ENCODE measurements around the gene TOX3. TPM values are rescaled to one million over a fixed set of nuclear protein-coding genes. Genes with fewer than 3 reads are reported as not detected.

TOX3 gene
- total and polyA plus RNA-seq, 10 of the 15 experiments (the other 5 are each of a cell fraction or from before 2014, with no cell fraction given): not detected

DNA sequence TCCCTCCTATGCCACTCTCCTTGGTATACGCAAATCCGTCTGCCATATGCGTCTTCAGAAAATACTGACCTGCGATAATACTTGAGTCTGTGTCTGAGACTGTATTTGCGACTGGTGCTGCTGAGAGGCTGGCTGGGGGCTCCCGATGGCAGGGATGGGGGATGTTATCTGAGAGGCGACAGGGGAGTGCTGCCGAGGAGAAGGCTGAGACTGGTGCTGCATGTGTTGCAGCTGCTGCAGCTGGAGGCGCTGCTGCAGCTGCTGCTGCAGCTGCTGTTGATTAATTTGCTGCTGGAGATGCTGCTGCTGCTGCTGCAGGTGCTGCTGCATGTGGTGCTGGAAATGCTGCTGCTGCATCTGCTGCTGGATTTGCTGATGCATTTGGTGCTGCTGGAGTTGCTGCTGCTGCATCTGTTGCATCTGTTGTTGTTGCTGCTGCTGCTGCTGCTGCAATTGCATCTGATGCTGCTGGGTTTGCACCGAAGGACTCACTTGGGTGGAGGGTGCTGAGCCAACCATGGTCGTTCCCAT, 107.7 kb downstream of the TOX3 start:
- no peaks in the 10 kb centered on the region for H3K79me2 ChIP-seq (ENCODE audit: control insufficient read depth, insufficient read depth, low read length)
- H2AFZ ChIP-seq (ENCODE audit: control insufficient read depth, low read depth, low read length): no peak overlapping the region
- ChIA-PET CTCF (no interaction called here), POLR2A (no interaction called here), SMC1A (ENCODE audit: uncharacterized antibody, unreplicated experiment) (no interaction called here), RAD21 (ENCODE audit: unreplicated experiment) (no interaction called here)
- FAIRE-seq: no peak
- 42% methylated on average over 11 of the region's 11 CpGs for WGBS (ENCODE audit: insufficient coverage, insufficient replicate concordance, low lambda C conversion rate, missing lambda C conversion rate)
- no peaks in the 10 kb centered on the region for H3K9me3 ChIP-seq (replicated peaks; ENCODE audit: control insufficient read depth, insufficient read depth, low read length)
- no peak overlapping the region for H3K4me3 ChIP-seq
- H3K9ac ChIP-seq (ENCODE audit: control insufficient read depth, insufficient read depth, low read length): no peak overlapping the region
- no peak overlapping the region for H3K4me2 ChIP-seq (ENCODE audit: control insufficient read depth, insufficient read depth)
- intact Hi-C loops (cut with micrococcal nuclease; ENCODE audit: unreplicated experiment): no loop called here
- no peak for ATAC-seq
- H3K36me3 ChIP-seq (ENCODE audit: control insufficient read depth in 2 of 2, insufficient read depth in 2 of 2, low read length in 1 of 2): no peaks in the 10 kb centered on the region
- no TSS peak for BruUV-seq (replicated peaks)
- TF ChIP-seq PAX5 (IDR thresholded peaks at IDR 0.05; ENCODE audit: borderline replicate concordance, low read depth, low read length) (no peak), MYC (IDR thresholded peaks at IDR 0.05; ENCODE audit: insufficient read depth, insufficient read length, insufficient replicate concordance, low read length, severe bottlenecking) (no peak), HDAC2 (IDR thresholded peaks at IDR 0.05) (no peak), MTA3 (IDR thresholded peaks at IDR 0.05; ENCODE audit: borderline replicate concordance, low read length) (no peak), TARDBP (IDR thresholded peaks at IDR 0.05; ENCODE audit: borderline replicate concordance) (no peak), CBX3 (IDR thresholded peaks at IDR 0.05; ENCODE audit: borderline replicate concordance, low read depth) (no peak), KDM1A (IDR thresholded peaks at IDR 0.05; ENCODE audit: borderline replicate concordance) (no peak), ZNF622 (IDR thresholded peaks at IDR 0.05) (no peak), MXI1 (IDR thresholded peaks at IDR 0.05; ENCODE audit: low read depth, low read length) (no peak), MTA2 (IDR thresholded peaks at IDR 0.05; ENCODE audit: low read depth) (no peak)
- TF ChIP-seq, protein P1, sequence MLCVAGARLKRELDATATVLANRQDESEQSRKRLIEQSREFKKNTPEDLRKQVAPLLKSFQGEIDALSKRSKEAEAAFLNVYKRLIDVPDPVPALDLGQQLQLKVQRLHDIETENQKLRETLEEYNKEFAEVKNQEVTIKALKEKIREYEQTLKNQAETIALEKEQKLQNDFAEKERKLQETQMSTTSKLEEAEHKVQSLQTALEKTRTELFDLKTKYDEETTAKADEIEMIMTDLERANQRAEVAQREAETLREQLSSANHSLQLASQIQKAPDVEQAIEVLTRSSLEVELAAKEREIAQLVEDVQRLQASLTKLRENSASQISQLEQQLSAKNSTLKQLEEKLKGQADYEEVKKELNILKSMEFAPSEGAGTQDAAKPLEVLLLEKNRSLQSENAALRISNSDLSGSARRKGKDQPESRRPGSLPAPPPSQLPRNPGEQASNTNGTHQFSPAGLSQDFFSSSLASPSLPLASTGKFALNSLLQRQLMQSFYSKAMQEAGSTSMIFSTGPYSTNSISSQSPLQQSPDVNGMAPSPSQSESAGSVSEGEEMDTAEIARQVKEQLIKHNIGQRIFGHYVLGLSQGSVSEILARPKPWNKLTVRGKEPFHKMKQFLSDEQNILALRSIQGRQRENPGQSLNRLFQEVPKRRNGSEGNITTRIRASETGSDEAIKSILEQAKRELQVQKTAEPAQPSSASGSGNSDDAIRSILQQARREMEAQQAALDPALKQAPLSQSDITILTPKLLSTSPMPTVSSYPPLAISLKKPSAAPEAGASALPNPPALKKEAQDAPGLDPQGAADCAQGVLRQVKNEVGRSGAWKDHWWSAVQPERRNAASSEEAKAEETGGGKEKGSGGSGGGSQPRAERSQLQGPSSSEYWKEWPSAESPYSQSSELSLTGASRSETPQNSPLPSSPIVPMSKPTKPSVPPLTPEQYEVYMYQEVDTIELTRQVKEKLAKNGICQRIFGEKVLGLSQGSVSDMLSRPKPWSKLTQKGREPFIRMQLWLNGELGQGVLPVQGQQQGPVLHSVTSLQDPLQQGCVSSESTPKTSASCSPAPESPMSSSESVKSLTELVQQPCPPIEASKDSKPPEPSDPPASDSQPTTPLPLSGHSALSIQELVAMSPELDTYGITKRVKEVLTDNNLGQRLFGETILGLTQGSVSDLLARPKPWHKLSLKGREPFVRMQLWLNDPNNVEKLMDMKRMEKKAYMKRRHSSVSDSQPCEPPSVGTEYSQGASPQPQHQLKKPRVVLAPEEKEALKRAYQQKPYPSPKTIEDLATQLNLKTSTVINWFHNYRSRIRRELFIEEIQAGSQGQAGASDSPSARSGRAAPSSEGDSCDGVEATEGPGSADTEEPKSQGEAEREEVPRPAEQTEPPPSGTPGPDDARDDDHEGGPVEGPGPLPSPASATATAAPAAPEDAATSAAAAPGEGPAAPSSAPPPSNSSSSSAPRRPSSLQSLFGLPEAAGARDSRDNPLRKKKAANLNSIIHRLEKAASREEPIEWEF (IDR thresholded peaks at IDR 0.05; ENCODE audit: insufficient replicate concordance, low read depth, low read length): no peak
- TF ChIP-seq, protein P2, sequence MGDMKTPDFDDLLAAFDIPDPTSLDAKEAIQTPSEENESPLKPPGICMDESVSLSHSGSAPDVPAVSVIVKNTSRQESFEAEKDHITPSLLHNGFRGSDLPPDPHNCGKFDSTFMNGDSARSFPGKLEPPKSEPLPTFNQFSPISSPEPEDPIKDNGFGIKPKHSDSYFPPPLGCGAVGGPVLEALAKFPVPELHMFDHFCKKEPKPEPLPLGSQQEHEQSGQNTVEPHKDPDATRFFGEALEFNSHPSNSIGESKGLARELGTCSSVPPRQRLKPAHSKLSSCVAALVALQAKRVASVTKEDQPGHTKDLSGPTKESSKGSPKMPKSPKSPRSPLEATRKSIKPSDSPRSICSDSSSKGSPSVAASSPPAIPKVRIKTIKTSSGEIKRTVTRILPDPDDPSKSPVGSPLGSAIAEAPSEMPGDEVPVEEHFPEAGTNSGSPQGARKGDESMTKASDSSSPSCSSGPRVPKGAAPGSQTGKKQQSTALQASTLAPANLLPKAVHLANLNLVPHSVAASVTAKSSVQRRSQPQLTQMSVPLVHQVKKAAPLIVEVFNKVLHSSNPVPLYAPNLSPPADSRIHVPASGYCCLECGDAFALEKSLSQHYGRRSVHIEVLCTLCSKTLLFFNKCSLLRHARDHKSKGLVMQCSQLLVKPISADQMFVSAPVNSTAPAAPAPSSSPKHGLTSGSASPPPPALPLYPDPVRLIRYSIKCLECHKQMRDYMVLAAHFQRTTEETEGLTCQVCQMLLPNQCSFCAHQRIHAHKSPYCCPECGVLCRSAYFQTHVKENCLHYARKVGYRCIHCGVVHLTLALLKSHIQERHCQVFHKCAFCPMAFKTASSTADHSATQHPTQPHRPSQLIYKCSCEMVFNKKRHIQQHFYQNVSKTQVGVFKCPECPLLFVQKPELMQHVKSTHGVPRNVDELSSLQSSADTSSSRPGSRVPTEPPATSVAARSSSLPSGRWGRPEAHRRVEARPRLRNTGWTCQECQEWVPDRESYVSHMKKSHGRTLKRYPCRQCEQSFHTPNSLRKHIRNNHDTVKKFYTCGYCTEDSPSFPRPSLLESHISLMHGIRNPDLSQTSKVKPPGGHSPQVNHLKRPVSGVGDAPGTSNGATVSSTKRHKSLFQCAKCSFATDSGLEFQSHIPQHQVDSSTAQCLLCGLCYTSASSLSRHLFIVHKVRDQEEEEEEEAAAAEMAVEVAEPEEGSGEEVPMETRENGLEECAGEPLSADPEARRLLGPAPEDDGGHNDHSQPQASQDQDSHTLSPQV (IDR thresholded peaks at IDR 0.05): no peak
- no peaks in the 10 kb centered on the region for H3K27me3 ChIP-seq (replicated peaks in 1 of 2; ENCODE audit: control insufficient read depth in 2 of 2, insufficient read depth in 2 of 2, low read length in 1 of 2)
- in situ Hi-C loops (cut with MboI): no loop called here
- H3K4me1 ChIP-seq (ENCODE audit: control insufficient read depth, insufficient read depth, low read length): no peaks in the 10 kb centered on the region
- DNase-seq (ENCODE audit: low read depth, low spot score): no peak
- H4K20me1 ChIP-seq (ENCODE audit: control insufficient read depth, insufficient read depth): no peaks in the 10 kb centered on the region
- H3K27ac ChIP-seq (ENCODE audit: control insufficient read depth, insufficient read depth): no peak overlapping the region
